Measurements from ENCODE around the gene CCK.

DNA sequence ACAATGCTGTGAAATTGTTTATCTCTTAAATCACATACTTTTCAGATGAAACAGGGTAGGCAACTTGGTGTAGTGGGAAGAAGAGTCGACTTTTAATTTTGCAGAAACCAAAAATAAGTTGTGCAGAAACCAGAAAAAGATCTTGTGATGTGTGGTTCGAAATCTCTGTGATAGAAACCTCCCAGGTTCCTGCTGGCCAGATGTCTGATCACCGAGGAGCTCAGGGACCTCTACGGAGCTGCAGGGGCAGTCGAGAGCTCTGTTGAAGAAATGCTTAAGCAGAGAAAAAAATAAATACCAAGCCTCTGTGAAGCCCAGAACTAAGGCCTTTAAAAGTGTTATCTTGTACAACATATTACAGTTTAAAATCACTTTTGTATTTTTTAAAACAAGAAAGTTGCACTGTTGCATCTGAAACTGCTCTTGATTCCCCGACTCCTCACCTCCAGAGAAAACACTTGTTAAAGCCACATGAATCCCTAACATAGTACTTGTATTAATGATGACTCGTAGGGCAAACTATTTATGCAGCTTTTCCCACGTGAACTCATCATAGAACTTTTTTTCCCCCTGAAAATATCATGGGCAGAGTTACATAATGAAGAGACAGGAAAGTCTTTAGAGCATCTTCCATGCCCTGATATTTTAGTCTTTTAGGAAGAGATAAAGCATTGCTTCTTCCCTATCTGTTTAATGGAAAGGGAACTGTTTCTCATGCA, 51.3 kb downstream of the CCK start:
- TF ChIP-seq, protein P1, sequence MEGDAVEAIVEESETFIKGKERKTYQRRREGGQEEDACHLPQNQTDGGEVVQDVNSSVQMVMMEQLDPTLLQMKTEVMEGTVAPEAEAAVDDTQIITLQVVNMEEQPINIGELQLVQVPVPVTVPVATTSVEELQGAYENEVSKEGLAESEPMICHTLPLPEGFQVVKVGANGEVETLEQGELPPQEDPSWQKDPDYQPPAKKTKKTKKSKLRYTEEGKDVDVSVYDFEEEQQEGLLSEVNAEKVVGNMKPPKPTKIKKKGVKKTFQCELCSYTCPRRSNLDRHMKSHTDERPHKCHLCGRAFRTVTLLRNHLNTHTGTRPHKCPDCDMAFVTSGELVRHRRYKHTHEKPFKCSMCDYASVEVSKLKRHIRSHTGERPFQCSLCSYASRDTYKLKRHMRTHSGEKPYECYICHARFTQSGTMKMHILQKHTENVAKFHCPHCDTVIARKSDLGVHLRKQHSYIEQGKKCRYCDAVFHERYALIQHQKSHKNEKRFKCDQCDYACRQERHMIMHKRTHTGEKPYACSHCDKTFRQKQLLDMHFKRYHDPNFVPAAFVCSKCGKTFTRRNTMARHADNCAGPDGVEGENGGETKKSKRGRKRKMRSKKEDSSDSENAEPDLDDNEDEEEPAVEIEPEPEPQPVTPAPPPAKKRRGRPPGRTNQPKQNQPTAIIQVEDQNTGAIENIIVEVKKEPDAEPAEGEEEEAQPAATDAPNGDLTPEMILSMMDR (IDR thresholded peaks at IDR 0.05), result no peak
- no peak for TF ChIP-seq EP300 (IDR thresholded peaks at IDR 0.05)
- no peak for TF ChIP-seq POLR2A (IDR thresholded peaks at IDR 0.05)
- TF ChIP-seq POLR2AphosphoS5 (IDR thresholded peaks at IDR 0.05), result no peak

All from stomach (tissue), 4 donors.